ENCODE results near the gene CATSPERZ. TPM values are rescaled to one million over a fixed set of nuclear protein-coding genes. Genes with fewer than 3 reads are reported as not detected.
A peak's percentile ranks its signal among the peaks of the same experiment; 100 is the strongest.
"Not testable (repeated sequence)": the region's sequence is repeated elsewhere in the genome, so short reads cannot be mapped to it uniquely, and the experiment has no call there.

The CATSPERZ gene
- polyA plus RNA-seq, 6 donors from 2014 or later, result not detected

DNA sequence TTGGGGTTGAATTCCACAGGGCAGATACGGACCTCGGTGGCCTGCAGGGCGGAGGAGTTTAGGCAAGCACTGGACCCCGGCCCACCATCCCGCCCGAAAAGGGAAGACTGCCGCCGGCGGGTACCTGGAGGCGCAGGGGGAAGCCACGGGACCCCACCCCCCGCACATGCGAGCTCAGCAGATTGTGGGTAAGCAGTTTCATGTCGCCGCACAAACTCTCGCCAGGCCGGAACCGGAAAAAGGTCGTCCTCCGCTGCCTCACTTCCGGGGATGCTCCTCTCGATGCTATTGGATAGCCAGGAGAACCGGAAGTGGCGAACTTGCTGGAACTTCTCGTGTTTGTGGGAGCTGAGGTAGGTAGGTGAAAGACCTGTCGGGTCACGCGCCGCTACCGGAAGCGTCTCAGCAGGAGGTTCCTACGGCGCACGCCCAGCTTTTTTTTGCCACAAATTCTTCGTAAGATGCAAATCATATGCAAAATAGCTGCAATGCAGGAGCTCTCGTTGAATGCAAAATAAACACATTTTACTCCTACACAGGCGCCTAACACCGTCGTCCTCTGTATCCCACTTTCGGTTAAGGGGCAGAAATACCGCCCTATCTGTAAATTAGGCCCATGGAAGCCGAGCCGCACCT, 17.3 kb downstream of the CATSPERZ start, which contains the start of gene TRMT112:
Gene TRMT112 (minus strand): TSS at position 235 of the 636 bp plus-strand sequence. CDS start 33 bp downstream, at position 202.
- peak; percentile 72 to 73 for ATAC-seq (ENCODE audit: low read depth in 2 of 2)
- peak within 1 kb of the TSS; percentile 82 to 99 (median 95) for H3K4me3 Mint-ChIP-seq
- DNase-seq, result peak; percentile 96
- peaks cover 41 to 66% (median 56%) of the 10 kb centered on the region in 3 donors for H3K4me1 Mint-ChIP-seq
- no peaks in the 10 kb centered on the region for H3K9me3 Mint-ChIP-seq
- peaks cover 0 to 22% of the 10 kb centered on the region in 2 donors for H3K36me3 Mint-ChIP-seq
- H3K27ac Mint-ChIP-seq, result peak within 1 kb of the TSS; percentile 99 to 100 (median 100)
- no peaks in the 10 kb centered on the region for H3K27me3 Mint-ChIP-seq

GRCh38 chr11:64317961-64318765, 18.0 kb downstream of the CATSPERZ start, which contains the start of gene PRDX5:
PRDX5 (plus strand) TSS chr11:64318121; CDS start chr11:64318216, 95 bp downstream.
- Mint-ChIP-seq H3K4me3 (peak within 1 kb of the TSS; percentile 82 to 99 (median 95)), H3K9me3 (no peaks in the 10 kb centered on the region), H3K27me3 (no peaks in the 10 kb centered on the region), H3K36me3 (peaks cover 0 to 17% of the 10 kb centered on the region in 2 donors), H3K4me1 (peaks cover 34 to 59% (median 48%) of the 10 kb centered on the region in 3 donors), H3K27ac (peak within 1 kb of the TSS; percentile 99 to 100 (median 100))
- peak; percentile 97 for DNase-seq
- ATAC-seq (ENCODE audit: low read depth in 2 of 2), result peak; percentile 73 to 76

DNA sequence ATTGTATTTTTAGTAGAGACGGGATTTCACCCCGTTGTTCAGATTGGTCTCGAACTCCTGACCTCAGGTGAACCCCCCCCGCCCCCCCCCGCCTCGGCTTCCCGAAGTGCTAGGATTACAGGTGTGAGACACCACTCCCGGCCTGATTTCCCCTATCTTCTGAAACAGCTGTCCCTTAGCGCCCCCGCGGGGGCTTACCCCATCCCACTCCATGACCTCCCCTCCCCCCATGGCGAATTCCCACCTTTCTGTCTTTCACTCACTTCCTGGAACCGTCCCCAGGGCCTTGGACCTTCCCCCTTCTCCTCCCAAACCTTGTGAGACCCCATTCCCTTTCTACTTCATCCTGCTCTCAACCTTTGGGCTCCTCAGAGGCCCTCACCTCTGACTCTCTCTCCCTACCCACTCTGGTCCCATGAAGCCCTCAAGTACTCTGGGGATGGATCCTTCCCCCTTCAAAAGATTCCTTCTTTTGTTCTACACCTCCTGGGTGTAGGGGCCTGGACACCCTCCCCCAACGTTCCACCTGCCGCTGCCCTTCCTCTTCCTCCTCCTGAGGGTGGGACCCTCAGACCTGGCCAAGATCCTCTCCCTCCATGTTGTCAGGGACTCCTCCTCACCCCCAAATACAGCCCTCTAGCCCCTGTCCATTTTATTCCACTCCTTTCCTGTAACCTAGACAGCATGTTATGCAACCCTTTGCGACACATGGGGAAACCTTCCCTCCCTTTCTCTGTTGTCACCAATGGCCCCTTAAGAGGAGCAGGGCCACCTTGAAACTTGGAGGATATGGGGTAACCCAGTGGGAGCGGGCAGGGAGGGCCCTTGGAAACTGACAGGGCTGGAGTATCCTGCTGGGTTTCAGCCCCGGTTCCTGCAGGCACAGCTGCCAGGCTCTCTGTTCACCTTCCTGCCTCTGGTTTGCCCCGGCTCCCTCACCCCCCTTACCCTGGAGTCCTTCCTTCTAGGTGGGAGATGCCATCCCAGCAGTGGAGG, 18.9 kb downstream of the CATSPERZ start:
- Mint-ChIP-seq H3K27me3 (no peaks in the 10 kb centered on the region), H3K4me1 (peaks cover 33 to 55% (median 48%) of the 10 kb centered on the region in 3 donors), H3K9me3 (no peaks in the 10 kb centered on the region), H3K36me3 (peaks cover 0 to 16% of the 10 kb centered on the region in 2 donors), H3K27ac (peak overlapping the region; percentile 93 to 99 (median 96)), H3K4me3 (peak overlapping the region; percentile 82 to 99 (median 95))
- DNase-seq (no peak), ATAC-seq (ENCODE audit: low read depth in 2 of 2) (no peak)

DNA sequence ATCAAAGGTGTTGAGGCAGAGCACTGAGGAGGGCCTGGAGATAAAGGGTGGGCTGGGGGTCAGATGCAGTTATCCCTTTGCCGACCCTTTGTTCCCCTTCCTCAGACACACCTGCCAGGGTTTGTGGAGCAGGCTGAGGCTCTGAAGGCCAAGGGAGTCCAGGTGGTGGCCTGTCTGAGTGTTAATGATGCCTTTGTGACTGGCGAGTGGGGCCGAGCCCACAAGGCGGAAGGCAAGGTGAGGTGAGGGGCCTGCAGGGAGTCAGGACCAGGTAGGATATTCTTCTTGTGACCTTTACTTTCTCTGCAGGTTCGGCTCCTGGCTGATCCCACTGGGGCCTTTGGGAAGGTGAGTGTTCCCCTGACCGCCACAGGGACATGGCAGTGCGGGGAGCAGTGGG, 20.4 kb downstream of the CATSPERZ start:
- no peak for ATAC-seq (ENCODE audit: low read depth in 2 of 2)
- no peak for DNase-seq
- no peaks in the 10 kb centered on the region for H3K9me3 Mint-ChIP-seq
- no peaks in the 10 kb centered on the region for H3K27me3 Mint-ChIP-seq
- H3K4me1 Mint-ChIP-seq, result peaks cover 33 to 55% (median 46%) of the 10 kb centered on the region in 3 donors
- H3K36me3 Mint-ChIP-seq, result peaks cover 0 to 16% of the 10 kb centered on the region in 2 donors
- peak overlapping the region in 3 of 6 donors; percentile 16 to 99 (median 60) for H3K27ac Mint-ChIP-seq
- H3K4me3 Mint-ChIP-seq, result peak overlapping the region in 4 of 8 donors; percentile 16 to 94 (median 64)

GRCh38 chr11:64321026-64321425, 20.9 kb downstream of the CATSPERZ start:
- Mint-ChIP-seq H3K27me3 (no peaks in the 10 kb centered on the region), H3K9me3 (no peaks in the 10 kb centered on the region), H3K27ac (peak overlapping the region in 3 of 6 donors; percentile 16 to 99 (median 60)), H3K36me3 (peaks cover 0 to 16% of the 10 kb centered on the region in 2 donors), H3K4me3 (peak overlapping the region in 6 of 8 donors; percentile 17 to 94 (median 44)), H3K4me1 (peaks cover 33 to 54% (median 46%) of the 10 kb centered on the region in 3 donors)
- DNase-seq (no peak), ATAC-seq (ENCODE audit: low read depth in 2 of 2) (no peak)

DNA sequence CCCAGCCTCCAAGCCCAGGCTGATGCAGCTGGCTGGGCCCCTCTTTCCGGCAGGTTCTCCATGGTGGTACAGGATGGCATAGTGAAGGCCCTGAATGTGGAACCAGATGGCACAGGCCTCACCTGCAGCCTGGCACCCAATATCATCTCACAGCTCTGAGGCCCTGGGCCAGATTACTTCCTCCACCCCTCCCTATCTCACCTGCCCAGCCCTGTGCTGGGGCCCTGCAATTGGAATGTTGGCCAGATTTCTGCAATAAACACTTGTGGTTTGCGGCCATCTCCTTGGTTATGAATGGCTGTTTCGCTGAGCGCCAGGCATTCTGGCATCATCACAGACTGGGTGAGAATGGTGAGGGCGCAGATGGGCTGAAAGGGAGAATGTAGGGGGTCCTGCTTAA, 21.4 kb downstream of the CATSPERZ start:
- DNase-seq, result no peak
- Mint-ChIP-seq H3K9me3 (no peaks in the 10 kb centered on the region), H3K27ac (peak overlapping the region in 1 of 6 donors; percentile 77), H3K36me3 (peaks cover 0 to 18% of the 10 kb centered on the region in 2 donors), H3K4me1 (peaks cover 31 to 49% (median 41%) of the 10 kb centered on the region in 3 donors), H3K4me3 (peak overlapping the region in 2 of 8 donors; percentile 35 to 94), H3K27me3 (no peaks in the 10 kb centered on the region)
- ATAC-seq (ENCODE audit: low read depth in 2 of 2), result no peak

GRCh38 chr11:64322925-64323260, 22.7 kb downstream of the CATSPERZ start:
- no peaks in the 10 kb centered on the region for H3K9me3 Mint-ChIP-seq
- H3K4me3 Mint-ChIP-seq, result no peak overlapping the region
- H3K4me1 Mint-ChIP-seq, result peaks cover 26 to 38% (median 29%) of the 10 kb centered on the region in 3 donors
- peak overlapping the region in 1 of 6 donors; percentile 47 for H3K27ac Mint-ChIP-seq
- peaks cover 0 to 24% of the 10 kb centered on the region in 2 donors for H3K36me3 Mint-ChIP-seq
- H3K27me3 Mint-ChIP-seq, result no peaks in the 10 kb centered on the region
- ATAC-seq (ENCODE audit: low read depth in 2 of 2) (no peak), DNase-seq (no peak)

- Mint-ChIP-seq H3K36me3 (peaks cover 0 to 24% of the 10 kb centered on the region in 2 donors), H3K9me3 (no peaks in the 10 kb centered on the region), H3K4me1 (peaks cover 22 to 33% (median 25%) of the 10 kb centered on the region in 3 donors), H3K27me3 (no peaks in the 10 kb centered on the region), H3K27ac (peak overlapping the region in 3 of 6 donors; percentile 44 to 47 (median 47)), H3K4me3 (no peak overlapping the region)
- DNase-seq (no peak), ATAC-seq (ENCODE audit: low read depth in 2 of 2) (no peak)
Observed at GRCh38 chr11:64323373-64323772, 23.2 kb downstream of the CATSPERZ start.

DNA sequence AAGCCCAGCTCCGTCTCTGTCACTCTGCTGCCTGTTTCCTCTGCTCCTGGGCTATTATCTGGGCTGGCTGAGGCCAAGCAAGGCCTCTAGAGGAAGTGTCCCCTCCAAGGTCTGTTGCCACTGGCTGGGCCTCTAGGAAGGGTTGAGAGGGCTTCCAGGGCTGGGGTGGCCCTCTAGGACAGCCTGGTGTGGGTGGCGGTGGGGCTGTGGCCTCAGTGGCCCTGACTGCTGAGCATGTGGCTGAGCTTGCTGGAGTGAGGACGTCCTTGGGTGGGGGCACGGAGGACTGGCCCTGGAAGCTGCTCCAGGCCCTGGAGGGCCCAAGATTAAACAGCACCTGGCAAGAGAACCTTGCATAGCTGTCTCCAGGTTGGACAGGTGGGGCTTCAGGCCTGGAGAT, 23.8 kb downstream of the CATSPERZ start:
- not testable (repeated sequence) for H3K4me3 Mint-ChIP-seq

GRCh38 chr11:64324692-64325469, 24.7 kb downstream of the CATSPERZ start:
- ATAC-seq (ENCODE audit: low read depth in 2 of 2), result no peak

More for the DNA sequence above, 23.8 kb downstream of the CATSPERZ start:
- H3K4me1 Mint-ChIP-seq, result peaks cover 19 to 29% (median 20%) of the 10 kb centered on the region in 3 donors
- H3K36me3 Mint-ChIP-seq, result peaks cover 0 to 24% of the 10 kb centered on the region in 2 donors
- not testable (repeated sequence) for H3K27me3 Mint-ChIP-seq; DNase-seq; H3K27ac Mint-ChIP-seq; ATAC-seq (ENCODE audit: low read depth in 2 of 2); H3K9me3 Mint-ChIP-seq

DNA sequence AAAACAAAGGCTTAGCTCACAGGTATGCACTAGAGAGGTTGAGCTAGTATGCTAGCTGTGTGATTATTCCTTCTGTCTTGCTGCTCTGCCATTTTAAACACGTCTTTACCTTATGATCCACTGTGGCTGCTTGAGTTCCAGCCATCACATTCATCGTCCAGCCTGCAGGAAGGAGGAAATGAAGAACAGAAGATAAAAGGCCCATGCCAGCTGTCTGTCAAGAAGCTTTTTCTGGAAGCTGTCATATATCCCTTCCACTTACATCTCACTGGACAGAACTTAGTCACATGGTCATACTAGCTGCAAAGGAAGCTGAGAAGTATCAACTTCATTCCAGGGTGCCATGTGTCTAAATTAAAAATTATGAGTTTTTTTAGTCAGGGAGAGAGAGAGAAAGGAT, 27.2 kb downstream of the CATSPERZ start:
- DNase-seq (no peak), ATAC-seq (ENCODE audit: low read depth in 2 of 2) (no peak)
- H3K36me3 Mint-ChIP-seq, result peaks cover 0 to 8% of the 10 kb centered on the region in 2 donors
- no peaks in the 10 kb centered on the region for H3K9me3 Mint-ChIP-seq
- no peaks in the 10 kb centered on the region for H3K27me3 Mint-ChIP-seq
- H3K4me1 Mint-ChIP-seq, result peaks cover 7 to 14% (median 12%) of the 10 kb centered on the region in 3 donors
- H3K4me3 Mint-ChIP-seq, result no peak overlapping the region
- no peak overlapping the region for H3K27ac Mint-ChIP-seq

More at GRCh38 chr11:64324692-64325469, 24.7 kb downstream of the CATSPERZ start:
- H3K4me1 Mint-ChIP-seq, result peaks cover 11 to 20% (median 14%) of the 10 kb centered on the region in 3 donors
- no peak overlapping the region for H3K4me3 Mint-ChIP-seq
- H3K9me3 Mint-ChIP-seq, result no peaks in the 10 kb centered on the region
- peaks cover 0 to 24% of the 10 kb centered on the region in 2 donors for H3K36me3 Mint-ChIP-seq
- H3K27me3 Mint-ChIP-seq, result no peaks in the 10 kb centered on the region
- no peak for DNase-seq
- no peak overlapping the region for H3K27ac Mint-ChIP-seq

DNA sequence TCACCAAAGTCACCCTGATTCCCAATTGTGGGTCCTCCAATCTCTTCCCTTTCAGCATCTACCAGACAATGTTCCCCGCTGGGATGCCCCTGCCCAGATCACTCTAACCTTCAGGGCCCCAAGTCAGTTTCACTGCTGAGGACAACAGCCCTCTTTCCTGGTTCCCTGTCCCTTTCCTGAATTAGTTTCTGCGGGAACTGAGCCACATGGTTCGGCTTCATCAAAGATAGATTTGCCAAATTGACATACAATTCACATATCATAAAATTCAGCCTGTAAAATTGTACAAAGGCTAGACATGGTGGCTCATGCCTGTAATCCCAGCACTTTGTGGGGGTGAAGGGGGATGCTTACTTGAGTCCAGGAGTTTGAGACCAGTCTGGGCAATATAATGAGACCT, 27.8 kb downstream of the CATSPERZ start:
- peak overlapping the region in 1 of 6 donors; percentile 81 for H3K27ac Mint-ChIP-seq
- H3K4me1 Mint-ChIP-seq, result peaks cover 7 to 14% (median 12%) of the 10 kb centered on the region in 3 donors
- ATAC-seq (ENCODE audit: low read depth in 2 of 2) (no peak), DNase-seq (no peak)
- H3K36me3 Mint-ChIP-seq, result peaks cover 0 to 8% of the 10 kb centered on the region in 2 donors
- H3K9me3 Mint-ChIP-seq, result no peaks in the 10 kb centered on the region
- no peak overlapping the region for H3K4me3 Mint-ChIP-seq
- H3K27me3 Mint-ChIP-seq, result no peaks in the 10 kb centered on the region

Measured in naive B cell (primary cell).